Stimulated activated CD8-positive, alpha-beta memory T cell treated with anti-CD3 and anti-CD28 coated beads, Interleukin-7, amount 100 ng/mL, for 48 hours (primary cell): Measurements from ENCODE around the gene ATP1B2.
A peak's percentile ranks its signal among the peaks of the same experiment; 100 is the strongest.

Source experiments
- DNase-seq, 2 donors: peaks; one replicate each; pipeline ENCODE4 v3.0.0-alpha.2; 2020; ENCODE audit warnings: low read depth in 1 of 2; ENCODE audit errors: extremely low read depth in 1 of 2

Gene ATP1B2

GRCh38 chr17:7677388-7678067 is 26.8 kb downstream of the ATP1B2 start:
- DNase-seq: no peak

DNA sequence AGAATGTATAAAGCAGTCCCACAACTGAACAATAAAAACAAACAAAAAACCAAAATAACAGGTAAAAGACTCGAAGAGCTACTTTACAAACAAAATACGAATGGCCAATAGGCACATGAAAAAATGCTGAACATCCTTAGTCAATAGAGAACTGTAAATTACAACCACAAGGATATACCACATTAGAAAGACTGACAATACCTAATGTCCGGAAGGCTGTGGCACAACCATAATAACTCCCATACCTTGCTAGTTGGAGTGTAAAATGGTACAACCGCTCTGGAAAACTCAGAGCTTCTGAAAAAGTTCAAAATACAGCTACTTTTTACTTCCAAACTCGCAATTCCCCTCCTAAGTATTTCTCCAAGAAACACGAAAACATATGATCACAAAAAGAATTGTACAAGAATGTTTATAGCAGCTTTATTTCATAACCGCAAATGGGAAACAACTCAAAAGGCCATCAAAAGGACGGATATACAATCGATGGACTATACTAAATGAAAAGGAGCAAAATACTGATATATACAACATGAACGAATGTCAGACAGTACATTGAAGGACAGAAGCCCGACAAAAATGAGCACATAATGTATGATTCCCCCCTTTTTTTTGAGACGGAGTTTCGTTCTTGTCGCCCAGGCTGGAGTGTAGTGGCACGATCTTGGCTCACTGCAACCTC is 34.3 kb downstream of the ATP1B2 start:
- DNase-seq: no peak

GRCh38 chr17:7685533-7686221 is 35.0 kb downstream of the ATP1B2 start:
- peak; percentile 73 to 85 for DNase-seq

DNA sequence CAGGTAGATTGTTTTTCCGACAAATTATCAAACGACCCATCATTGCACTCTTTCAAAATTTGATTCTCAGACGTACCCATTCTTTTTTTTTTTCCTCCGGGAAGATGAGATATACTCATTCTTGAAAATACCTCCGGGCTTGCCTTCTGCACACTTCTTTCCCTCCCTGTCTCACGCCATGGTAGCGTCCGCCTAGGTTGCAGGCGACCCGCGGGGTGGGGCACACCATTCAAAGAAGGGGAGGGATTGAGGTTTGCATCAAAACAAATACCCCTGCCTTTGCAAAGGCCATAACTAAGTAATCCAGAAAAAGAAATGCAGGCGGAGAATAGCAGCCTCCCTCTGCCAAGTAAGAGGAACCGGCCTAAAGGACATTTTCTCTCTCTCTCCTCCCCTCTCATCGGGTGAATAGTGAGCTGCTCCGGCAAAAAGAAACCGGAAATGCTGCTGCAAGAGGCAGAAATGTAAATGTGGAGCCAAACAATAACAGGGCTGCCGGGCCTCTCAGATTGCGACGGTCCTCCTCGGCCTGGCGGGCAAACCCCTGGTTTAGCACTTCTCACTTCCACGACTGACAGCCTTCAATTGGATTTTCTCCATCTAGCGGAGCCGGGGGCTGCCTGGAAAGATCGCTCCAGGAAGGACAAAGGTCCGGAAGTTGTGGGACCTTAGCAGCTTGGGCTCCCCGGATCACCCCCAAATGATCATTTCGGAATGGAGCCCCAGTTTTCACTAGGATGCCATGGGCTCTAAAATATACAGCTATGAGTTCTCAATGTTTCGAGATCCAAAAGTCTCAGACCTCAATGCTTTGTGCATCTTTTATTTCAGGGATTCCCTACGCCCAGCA is 35.7 kb downstream of the ATP1B2 start:
- peak; percentile 50 to 72 for DNase-seq

DNA sequence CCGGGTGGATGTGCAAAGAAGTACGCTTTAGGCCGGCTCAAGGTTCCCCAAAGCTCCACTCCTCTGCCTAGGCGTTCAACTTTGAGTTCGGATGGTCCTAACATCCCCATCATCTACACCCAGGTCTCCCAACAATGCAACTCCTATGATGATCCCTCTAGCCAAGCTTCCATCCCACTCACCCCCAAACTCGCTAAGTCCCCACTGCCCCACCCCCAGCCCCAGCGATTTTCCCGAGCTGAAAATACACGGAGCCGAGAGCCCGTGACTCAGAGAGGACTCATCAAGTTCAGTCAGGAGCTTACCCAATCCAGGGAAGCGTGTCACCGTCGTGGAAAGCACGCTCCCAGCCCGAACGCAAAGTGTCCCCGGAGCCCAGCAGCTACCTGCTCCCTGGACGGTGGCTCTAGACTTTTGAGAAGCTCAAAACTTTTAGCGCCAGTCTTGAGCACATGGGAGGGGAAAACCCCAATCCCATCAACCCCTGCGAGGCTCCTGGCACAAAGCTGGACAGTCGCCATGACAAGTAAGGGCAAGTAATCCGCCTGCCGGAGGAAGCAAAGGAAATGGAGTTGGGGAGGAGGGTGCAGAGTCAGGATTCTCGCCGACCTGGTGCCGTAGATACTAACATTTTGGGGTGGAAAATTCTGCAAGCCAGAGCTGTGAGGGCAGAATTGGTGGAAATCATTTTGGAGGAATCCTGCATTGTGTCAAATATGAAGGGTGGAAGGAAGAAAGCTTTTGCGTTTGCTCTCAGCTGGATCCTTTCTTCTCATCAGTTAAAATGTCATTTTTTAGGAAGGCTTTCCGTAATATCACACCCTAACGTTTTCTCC is 36.6 kb downstream of the ATP1B2 start, which contains the start of gene TP53:
TSS of gene TP53 (minus strand) at position 419 of the 836 bp plus-strand sequence. CDS start 10,896 bp downstream, outside the sequence.
- peak; percentile 73 to 84 for DNase-seq

GRCh38 chr17:7687908-7688807 is 37.4 kb downstream of the ATP1B2 start, which contains the start of gene WRAP53:
TSS of gene WRAP53 (plus strand) at chr17:7688477. CDS start at chr17:7688649, 172 bp downstream.
- DNase-seq: peak; percentile 83 to 95

GRCh38 chr17:7688808-7689316 is 38.1 kb downstream of the ATP1B2 start:
- DNase-seq: no peak

DNA sequence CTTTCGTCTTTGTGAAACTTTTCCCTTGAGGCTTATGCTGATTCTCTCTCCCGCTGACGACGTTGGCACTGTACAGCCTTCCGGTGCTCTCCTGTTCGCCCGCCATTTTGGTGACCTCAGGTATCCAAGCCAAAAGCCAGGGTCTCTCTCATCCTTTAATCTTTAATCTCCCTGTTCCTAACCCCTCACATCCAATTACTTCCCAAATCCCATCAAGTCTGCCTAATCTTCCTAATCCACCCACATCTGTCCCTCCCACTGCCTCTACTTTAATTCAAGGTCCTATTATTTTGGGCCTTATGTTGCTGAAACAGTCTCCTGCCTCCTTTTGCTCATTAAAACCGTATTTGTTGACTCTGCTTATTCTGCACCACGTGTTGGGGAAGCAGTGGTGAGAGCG is 44.9 kb downstream of the ATP1B2 start:
- no peak for DNase-seq

DNA sequence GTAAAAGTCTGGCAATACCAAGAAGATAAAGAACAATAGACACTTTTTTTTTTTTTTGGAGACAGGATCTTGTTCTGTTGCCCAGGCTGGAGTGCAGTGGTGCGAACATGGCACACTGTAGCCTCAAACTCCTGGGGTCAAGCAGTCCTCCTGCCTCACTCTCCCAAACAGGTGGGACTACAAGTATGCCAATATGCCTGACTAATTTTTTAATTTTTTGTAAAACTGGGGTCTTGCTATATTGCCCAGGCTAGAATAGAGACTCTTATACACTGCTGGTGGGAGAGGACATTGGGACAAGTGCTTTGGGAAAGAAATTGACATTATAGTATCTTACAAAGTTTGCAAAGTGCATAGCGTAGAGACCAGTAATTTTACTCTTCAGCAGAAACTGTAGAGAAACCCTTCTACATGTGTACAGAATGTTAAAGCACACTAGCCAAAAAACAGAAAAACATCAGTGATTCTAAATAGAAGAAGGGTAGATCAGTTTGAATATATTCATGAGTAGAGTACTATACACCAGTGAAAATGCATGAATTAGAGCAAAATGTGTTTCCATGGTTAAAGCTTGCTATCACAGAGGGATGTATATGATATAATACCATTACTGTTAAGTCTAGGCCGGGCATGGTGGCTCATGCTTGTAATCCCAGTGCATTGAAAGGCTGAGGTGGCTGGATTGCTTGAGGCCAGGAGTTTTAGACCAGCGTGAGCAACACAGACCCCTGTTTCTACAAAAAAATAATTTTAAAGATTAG is 47.3 kb downstream of the ATP1B2 start:
- no peak for DNase-seq

DNA sequence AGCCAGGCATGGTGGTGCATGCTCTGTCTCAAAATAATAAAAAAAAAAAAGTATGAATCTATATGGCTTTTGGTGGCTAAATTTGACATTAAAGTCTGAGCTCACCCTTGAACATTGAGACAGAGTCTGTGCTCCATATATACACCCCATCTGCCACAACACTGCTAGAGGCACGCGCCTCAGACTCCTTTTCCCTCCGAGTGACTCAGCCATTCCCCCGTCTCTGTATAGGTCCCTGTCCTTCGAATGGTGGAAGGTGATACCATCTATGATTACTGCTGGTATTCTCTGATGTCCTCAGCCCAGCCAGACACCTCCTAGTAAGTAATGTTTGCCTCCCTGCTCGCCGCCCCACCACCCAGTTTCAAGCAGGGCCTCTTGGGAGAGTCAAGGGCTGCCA is 49.8 kb downstream of the ATP1B2 start:
- no peak for DNase-seq

GRCh38 chr17:7701681-7702080 is 51.0 kb downstream of the ATP1B2 start:
- DNase-seq: no peak

GRCh38 chr17:7702776-7703175 is 52.0 kb downstream of the ATP1B2 start:
- no peak for DNase-seq

GRCh38 chr17:7703584-7704479 is 53.1 kb downstream of the ATP1B2 start:
- no peak for DNase-seq

DNA sequence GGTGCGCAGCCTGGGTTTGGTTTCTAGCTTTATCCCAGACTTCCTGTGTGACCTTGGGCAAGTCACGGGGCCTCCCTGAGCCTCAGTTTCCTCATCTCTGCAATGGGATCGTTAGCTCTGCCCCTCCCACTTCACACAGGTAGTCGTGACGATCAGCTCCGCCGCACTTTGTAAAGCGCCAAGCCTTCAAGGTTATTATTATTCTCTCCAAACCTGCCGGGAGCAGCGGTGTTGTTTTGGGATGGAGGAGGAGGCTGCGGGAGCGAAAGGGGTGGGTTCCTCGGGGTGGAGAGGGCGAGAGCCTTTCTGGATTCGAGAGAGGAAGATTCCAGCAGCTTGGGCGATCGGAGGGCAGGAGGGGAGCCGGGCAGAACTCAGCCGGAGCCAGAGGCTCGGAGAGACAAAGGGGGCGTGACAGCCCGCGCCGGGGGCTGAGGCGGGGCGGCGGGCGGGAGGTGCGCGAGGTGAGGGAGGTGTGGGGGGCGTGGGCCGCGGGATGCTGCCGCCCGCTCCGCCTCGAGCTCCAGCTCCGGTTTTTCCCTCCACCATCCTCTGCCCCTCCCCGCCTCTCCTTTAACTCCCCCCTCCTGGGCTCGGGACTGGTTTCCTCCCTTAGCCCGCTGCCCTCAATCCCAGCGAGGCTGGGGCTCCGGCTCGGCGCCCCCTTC is 54.0 kb downstream of the ATP1B2 start, which contains the start of gene EFNB3:
TSS of gene EFNB3 (plus strand) at position 602 of the 668 bp plus-strand sequence. CDS start 397 bp downstream, outside the sequence.
- no peak for DNase-seq

DNA sequence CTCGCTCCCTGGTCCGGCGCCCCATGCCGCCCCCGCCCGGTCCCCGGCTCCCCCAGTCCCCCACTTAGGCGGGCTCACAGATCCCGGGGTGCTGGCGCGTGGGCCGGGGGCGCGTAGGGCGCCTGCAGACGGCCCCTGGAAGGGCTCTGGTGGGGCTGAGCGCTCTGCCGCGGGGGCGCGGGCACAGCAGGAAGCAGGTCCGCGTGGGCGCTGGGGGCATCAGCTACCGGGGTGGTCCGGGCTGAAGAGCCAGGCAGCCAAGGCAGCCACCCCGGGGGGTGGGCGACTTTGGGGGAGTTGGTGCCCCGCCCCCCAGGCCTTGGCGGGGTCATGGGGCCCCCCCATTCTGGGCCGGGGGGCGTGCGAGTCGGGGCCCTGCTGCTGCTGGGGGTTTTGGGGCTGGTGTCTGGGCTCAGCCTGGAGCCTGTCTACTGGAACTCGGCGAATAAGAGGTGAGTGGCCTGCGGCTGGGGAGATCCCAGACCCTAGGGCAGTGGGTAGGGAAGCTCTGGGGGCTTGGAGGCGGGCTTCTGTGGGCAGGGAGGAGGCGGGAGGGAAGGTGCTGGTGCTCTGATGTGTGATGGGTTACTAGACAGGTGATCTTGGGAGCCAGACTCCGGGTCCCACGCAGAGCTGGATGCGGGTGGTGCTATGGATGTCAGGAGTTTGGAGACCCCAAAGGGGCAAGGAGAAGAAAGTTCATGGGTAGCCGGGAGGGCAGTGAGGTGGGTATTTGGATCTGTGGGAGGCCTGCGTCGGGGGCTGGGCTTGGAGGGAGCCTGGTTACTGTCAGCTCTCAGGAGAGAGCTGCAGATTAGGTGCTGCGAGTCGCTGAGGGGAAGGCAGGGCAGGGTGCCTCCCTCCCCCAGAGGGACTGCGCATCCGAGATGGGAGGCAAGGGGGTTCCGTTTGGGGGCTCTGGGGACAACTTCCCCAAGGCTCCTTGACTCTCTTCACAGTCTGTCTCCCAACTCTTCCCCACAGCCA is 54.8 kb downstream of the ATP1B2 start:
- no peak for DNase-seq
